Neutrophil (primary cell): ENCODE results near the gene MSI2.

ENCODE experiments used
- H3K27ac ChIP-seq: fragments of 200-600 bp; sonication (generic); 2 replicates; pipeline ENCODE4 v1.5.1; 2016; ENCODE audit warnings: mild to moderate bottlenecking, moderate library complexity
- H3K27me3 ChIP-seq: fragments of 200-600 bp; sonication (generic); 2 replicates; pipeline ENCODE4 v1.6.0; 2016; ENCODE audit warnings: mild to moderate bottlenecking
- H3K36me3 ChIP-seq: fragments of 200-600 bp; sonication (generic); 2 replicates; pipeline ENCODE4 v1.5.1; 2017
- H3K4me1 ChIP-seq, 2 experiments: fragments of 200-600 bp in 1 of 2; sonication (generic) in 1 of 2; 1 replicate in 1 of 2; 2 replicates in 1 of 2; pipeline versions ENCODE4 v1.5.1 to v1.6.1; 2013 to 2016; ENCODE audit warnings: low read depth in 1 of 2, low read length in 1 of 2, mild to moderate bottlenecking in 1 of 2, moderate library complexity in 1 of 2; ENCODE audit not compliant: control insufficient read depth in 1 of 2, insufficient read depth in 1 of 2
- H3K4me3 ChIP-seq, 2 experiments: fragments of 200-600 bp in 1 of 2; sonication (generic) in 1 of 2; 1 replicate in 1 of 2; 2 replicates in 1 of 2; pipeline ENCODE4 v1.5.1; 2013 to 2016; ENCODE audit warnings: low read depth in 1 of 2, low read length in 1 of 2, mild to moderate bottlenecking in 1 of 2, moderate library complexity in 1 of 2
- H3K9me3 ChIP-seq: fragments of 200-600 bp; sonication (generic); 2 replicates; pipeline ENCODE4 v1.5.1; 2016
- TF ChIP-seq, protein P1 (sequence below): fragments of 200-600 bp; sonication (generic); IDR thresholded peaks from 2 replicates; pipeline ENCODE4 v1.5.1; 2016; ENCODE audit warnings: antibody characterized with exemption

Gene MSI2

GRCh38 chr17:57255182-57255775 is 1.0 kb upstream of the MSI2 start:
- Histone ChIP-seq H3K4me1 (peaks cover 21 to 22% of the 10 kb centered on the region in 2 experiments), H3K4me3 (peak overlapping the region; percentile 61 to 80), H3K36me3 (no peaks in the 10 kb centered on the region), H3K27me3 (peaks cover 49% of the 10 kb centered on the region), H3K9me3 (no peaks in the 10 kb centered on the region), H3K27ac (peak overlapping the region; percentile 55)
- TF ChIP-seq, protein P1, sequence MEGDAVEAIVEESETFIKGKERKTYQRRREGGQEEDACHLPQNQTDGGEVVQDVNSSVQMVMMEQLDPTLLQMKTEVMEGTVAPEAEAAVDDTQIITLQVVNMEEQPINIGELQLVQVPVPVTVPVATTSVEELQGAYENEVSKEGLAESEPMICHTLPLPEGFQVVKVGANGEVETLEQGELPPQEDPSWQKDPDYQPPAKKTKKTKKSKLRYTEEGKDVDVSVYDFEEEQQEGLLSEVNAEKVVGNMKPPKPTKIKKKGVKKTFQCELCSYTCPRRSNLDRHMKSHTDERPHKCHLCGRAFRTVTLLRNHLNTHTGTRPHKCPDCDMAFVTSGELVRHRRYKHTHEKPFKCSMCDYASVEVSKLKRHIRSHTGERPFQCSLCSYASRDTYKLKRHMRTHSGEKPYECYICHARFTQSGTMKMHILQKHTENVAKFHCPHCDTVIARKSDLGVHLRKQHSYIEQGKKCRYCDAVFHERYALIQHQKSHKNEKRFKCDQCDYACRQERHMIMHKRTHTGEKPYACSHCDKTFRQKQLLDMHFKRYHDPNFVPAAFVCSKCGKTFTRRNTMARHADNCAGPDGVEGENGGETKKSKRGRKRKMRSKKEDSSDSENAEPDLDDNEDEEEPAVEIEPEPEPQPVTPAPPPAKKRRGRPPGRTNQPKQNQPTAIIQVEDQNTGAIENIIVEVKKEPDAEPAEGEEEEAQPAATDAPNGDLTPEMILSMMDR = no peak

DNA sequence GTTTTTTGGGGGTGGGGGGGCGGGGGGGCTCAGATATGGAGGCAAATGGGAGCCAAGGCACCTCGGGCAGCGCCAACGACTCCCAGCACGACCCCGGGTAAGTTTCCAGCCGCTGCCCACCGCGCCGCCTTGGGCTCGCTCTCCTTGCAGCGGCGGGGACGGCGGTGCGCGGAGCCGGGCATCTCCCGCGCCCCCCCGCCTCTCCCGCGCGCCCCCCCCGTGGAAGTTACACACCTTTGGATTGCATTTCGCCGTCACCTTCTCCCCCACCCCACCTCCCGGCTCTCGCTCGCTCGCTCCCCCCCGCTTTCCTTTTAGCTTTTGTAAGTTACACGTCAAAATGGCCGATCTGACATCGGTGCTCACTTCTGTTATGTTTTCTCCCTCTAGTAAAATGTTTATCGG is 387 bp downstream of the MSI2 start:
- TF ChIP-seq, protein P1 = no peak
- H3K4me3 ChIP-seq = peak overlapping the region; percentile 68 to 80
- H3K36me3 ChIP-seq = no peaks in the 10 kb centered on the region
- H3K4me1 ChIP-seq = peaks cover 21 to 22% of the 10 kb centered on the region in 2 experiments
- peaks cover 57% of the 10 kb centered on the region for H3K27me3 ChIP-seq
- H3K27ac ChIP-seq = peak overlapping the region; percentile 55
- no peaks in the 10 kb centered on the region for H3K9me3 ChIP-seq

GRCh38 chr17:57257195-57257894 is 1.0 kb downstream of the MSI2 start:
- peaks cover 57% of the 10 kb centered on the region for H3K27me3 ChIP-seq
- peaks cover 21 to 22% of the 10 kb centered on the region in 2 experiments for H3K4me1 ChIP-seq
- peak overlapping the region; percentile 55 for H3K27ac ChIP-seq
- peak overlapping the region; percentile 68 to 80 for H3K4me3 ChIP-seq
- H3K9me3 ChIP-seq = no peaks in the 10 kb centered on the region
- H3K36me3 ChIP-seq = no peaks in the 10 kb centered on the region
- TF ChIP-seq, protein P1 = no peak

DNA sequence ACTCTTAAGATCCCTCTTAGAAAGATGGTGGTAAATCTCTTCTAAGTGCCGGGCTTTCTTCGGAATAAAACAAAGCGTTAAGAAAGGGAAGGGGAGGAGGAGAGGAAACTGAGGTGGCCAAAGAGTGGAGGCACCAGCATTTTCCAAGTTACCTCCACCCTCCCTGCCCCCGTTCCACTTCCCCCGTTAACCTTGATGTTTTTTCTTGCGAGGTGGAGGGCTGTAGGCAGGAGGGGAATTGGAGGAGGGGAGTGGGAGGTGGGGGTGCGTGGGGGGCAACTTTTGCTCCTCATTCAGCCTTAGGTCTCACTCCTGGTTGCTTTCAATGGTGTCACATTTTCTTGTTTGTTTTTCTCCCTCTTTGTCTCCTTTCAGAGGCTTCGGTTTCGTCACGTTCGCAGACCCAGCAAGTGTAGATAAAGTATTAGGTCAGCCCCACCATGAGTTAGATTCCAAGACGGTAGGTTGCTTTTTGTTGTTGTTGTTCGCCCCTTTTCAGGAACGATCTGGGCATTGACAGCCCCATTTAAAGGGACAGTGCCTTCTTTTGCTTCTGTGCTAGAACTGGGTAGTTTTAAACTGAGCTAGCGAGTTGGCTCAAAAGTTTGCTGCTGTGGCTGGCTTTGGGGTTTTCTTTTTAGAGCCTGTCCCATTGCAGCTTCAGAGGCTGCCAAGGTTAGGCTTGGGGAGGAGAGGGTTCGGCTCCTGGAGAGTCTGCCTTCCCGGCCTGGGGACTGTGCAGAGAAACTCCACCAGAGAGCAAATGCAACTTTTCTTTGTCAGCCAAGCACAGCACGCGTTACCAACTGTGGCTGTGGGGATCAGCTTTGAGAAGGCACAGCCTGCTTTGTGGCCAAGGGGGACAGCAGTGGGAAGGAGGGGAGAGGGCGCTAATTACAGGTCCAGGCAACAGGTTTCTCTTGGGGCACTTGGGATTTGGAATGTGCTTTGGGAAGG is 1.9 kb downstream of the MSI2 start:
- peaks cover 57% of the 10 kb centered on the region for H3K27me3 ChIP-seq
- no peak overlapping the region for H3K27ac ChIP-seq
- H3K4me3 ChIP-seq = peak overlapping the region; percentile 68 to 80

DNA sequence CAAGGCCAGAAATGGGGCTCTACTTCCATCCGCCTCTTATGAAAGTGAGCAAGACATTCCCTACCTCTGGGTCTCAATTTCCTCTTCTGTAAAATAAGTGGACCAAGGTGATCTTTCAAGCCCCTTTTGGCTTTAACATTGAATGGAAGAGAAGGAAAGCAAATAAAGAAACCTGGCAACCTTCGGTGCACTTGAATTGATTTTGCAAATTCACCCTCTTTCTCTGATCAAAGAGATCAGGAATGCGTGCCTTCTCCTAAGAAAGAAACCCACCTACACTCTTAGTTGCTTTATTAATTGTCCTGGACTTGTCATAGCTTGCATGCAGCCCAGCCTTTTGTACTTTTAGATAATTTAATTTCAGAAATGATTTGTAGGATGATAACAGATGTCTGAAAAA is 3.0 kb downstream of the MSI2 start:
- H3K9me3 ChIP-seq = no peaks in the 10 kb centered on the region
- no peaks in the 10 kb centered on the region for H3K36me3 ChIP-seq
- no peak overlapping the region for H3K4me3 ChIP-seq
- H3K27me3 ChIP-seq = peaks cover 48% of the 10 kb centered on the region
- peaks cover 21 to 22% of the 10 kb centered on the region in 2 experiments for H3K4me1 ChIP-seq
- TF ChIP-seq, protein P1 = no peak
- H3K27ac ChIP-seq = no peak overlapping the region

More for the DNA sequence above, 1.9 kb downstream of the MSI2 start:
- H3K4me1 ChIP-seq = peaks cover 21 to 22% of the 10 kb centered on the region in 2 experiments
- TF ChIP-seq, protein P1 = no peak
- no peaks in the 10 kb centered on the region for H3K9me3 ChIP-seq
- no peaks in the 10 kb centered on the region for H3K36me3 ChIP-seq
